ENCODE results near the gene ARHGAP30.
A peak's percentile ranks its signal among the peaks of the same experiment; 100 is the strongest.
"Not testable (repeated sequence)": the region's sequence is repeated elsewhere in the genome, so short reads cannot be mapped to it uniquely, and the experiment has no call there.

The ARHGAP30 gene, protein sequence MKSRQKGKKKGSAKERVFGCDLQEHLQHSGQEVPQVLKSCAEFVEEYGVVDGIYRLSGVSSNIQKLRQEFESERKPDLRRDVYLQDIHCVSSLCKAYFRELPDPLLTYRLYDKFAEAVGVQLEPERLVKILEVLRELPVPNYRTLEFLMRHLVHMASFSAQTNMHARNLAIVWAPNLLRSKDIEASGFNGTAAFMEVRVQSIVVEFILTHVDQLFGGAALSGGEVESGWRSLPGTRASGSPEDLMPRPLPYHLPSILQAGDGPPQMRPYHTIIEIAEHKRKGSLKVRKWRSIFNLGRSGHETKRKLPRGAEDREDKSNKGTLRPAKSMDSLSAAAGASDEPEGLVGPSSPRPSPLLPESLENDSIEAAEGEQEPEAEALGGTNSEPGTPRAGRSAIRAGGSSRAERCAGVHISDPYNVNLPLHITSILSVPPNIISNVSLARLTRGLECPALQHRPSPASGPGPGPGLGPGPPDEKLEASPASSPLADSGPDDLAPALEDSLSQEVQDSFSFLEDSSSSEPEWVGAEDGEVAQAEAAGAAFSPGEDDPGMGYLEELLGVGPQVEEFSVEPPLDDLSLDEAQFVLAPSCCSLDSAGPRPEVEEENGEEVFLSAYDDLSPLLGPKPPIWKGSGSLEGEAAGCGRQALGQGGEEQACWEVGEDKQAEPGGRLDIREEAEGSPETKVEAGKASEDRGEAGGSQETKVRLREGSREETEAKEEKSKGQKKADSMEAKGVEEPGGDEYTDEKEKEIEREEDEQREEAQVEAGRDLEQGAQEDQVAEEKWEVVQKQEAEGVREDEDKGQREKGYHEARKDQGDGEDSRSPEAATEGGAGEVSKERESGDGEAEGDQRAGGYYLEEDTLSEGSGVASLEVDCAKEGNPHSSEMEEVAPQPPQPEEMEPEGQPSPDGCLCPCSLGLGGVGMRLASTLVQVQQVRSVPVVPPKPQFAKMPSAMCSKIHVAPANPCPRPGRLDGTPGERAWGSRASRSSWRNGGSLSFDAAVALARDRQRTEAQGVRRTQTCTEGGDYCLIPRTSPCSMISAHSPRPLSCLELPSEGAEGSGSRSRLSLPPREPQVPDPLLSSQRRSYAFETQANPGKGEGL

DNA sequence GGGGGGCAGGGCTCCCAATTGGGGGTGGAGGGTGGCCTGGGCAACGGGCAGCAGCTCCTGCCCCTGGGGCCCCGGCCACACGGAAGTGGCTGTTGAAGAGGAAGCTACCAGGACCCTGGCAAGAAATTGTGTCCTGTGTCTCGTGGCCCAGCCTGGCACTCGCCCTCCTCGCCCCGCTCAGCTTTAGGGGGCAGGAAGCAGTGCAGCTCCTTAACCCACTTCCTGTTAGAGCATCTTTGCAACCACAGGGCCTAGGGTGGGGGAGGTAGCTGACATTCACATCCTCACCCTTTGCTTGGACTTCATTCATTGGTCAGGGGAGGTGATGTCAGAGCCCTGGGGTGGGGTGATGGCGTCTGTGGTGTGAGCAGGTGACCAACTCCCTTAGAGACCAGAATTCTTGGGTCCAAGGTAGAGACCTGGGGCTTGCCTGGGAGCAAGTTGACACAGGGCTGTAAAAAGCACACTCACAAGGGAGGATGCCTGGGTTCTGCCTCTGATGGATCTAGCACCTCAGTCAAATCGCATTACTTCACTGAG is at the start of gene ARHGAP30:
TSS of gene ARHGAP30 (minus strand) at position 161 of the 540 bp plus-strand sequence. CDS start 267 bp downstream, outside the sequence.
- Mint-ChIP-seq H3K4me1 (peaks cover 83% of the 10 kb centered on the region), H3K4me3 (peak within 1 kb of the TSS; percentile 83 to 94), H3K9me3 (no peaks in the 10 kb centered on the region), H3K27me3 (no peaks in the 10 kb centered on the region), H3K27ac (peak within 1 kb of the TSS; percentile 97 to 99)
- peak; percentile 92 for ATAC-seq
- DNase-seq = peak; percentile 77 to 91

DNA sequence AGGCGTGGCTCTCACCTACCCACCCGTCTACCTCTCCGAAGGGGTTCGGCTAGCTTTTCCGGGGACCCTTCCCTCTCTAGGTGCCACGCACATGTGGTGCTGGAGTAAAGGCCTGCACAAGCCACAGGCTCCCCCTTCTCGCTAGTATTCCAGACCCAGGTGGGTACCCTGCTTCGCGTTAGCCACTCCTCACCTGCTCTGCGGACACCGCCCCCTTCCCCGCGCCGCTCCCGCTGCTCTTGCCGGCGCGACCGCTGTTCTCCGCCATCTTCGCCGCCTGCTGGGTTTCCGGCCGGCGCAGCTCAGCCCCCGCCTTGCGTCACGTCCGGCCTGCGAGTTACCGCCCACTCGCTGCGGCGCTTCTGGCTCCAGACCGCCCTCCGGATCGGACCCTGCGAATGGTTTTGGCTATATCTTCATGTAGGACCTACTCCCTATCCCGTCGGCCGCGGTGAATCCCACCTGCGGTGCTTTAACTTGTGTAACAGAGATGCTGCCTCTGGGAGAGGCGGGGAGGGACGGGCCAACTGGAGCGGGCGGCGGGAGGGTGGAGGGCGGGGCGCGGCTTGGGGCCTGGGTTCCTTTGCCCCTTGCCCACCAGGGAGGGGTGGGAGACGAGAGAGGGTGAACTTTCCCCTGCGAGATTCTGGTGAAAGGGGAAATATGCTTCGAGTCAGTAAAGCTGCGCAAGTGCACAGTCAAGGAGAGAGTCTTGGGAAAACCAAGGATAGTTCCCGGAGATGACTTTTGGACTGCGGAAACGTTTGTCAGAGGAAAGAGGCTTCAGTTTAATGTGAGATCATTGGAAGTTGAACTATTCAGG is 48.3 kb upstream of the ARHGAP30 start, which contains the start of the genes NIT1 and PFDN2:
TSS of gene NIT1 (plus strand) at position 347 of the 823 bp plus-strand sequence. CDS start at position 419, 72 bp downstream.
TSS of gene PFDN2 (minus strand) at position 279 of the 823 bp plus-strand sequence. CDS start at position 268, 11 bp downstream.
- DNase-seq (peak; percentile 86 to 89), ATAC-seq (peak; percentile 69)
- Mint-ChIP-seq H3K27ac (peak within 1 kb of the TSS; percentile 99), H3K27me3 (no peaks in the 10 kb centered on the region), H3K9me3 (no peaks in the 10 kb centered on the region), H3K4me1 (peaks cover 81% of the 10 kb centered on the region), H3K4me3 (peak within 1 kb of the TSS; percentile 95 to 98)

DNA sequence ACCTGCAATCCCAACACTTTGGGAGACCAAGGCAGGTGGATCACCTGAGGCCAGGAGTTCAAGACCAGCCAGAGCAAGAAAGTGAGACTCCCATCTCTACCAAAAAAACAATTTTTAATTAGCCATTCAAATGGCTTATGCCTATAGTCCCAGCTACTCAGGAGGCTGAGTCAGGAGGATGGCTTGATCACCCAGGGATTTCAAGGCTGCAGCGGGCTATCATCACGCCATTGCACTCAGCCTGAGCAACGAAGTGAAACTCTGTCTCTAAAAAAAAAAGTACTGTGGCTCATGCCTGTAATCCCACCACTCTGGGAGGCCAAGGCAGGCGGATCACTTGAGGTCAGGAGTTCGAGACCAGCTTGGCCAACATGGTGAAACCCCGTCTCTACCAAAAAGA is 46.3 kb upstream of the ARHGAP30 start:
- H3K9me3 Mint-ChIP-seq, DNase-seq, H3K27me3 Mint-ChIP-seq, ATAC-seq: not testable (repeated sequence)
- Mint-ChIP-seq H3K27ac (peak overlapping the region; percentile 97 to 99), H3K4me3 (peak overlapping the region; percentile 95 to 98), H3K4me1 (peaks cover 86% of the 10 kb centered on the region)

DNA sequence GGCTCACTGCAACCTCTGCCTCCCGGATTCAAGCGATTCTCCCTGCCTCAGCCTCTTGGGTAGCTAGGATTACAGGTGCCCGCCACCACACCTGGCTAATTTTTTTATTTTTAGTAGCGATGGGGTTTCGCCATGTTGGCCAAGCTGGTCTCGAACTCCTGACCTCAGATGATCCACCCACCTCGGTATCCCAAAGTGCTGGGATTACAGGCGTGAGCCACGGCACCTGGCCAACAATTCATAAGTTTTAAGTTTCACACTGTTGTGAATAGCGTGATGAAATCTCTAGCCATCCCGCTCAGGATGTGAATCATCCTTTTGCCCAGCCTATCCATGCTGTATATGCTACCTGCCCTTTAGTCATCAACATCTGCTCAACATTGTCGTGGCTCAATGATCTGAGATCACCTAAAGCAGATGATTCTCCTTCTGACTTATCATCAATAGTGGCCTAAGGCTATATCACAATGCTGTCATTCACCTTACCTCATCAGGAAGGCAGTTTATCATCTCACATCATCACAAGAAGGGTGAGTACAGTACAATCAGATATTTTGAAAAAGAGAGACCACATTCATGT is 45.5 kb upstream of the ARHGAP30 start:
- H3K9me3 Mint-ChIP-seq = no peaks in the 10 kb centered on the region
- peak; percentile 87 for ATAC-seq
- peak overlapping the region; percentile 95 to 98 for H3K4me3 Mint-ChIP-seq

DNA sequence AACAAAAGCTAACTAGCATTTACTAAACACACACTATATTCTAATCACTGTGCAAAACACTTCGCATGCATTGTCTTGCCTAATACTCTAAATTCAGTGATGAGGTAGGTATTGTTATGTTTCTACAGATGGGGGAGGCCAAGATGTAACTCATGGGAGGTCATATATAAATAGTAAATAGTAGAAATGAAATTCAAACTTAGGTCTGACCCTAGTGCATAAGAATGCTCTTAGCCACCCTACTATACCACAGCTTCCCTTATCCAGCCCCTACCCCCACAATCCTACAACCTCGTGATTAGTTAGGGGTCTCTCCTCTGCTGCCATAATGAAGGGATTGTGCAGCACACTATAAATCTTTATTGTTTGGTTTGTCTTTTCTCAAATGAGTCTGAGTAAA is 44.9 kb upstream of the ARHGAP30 start:
- Mint-ChIP-seq H3K27ac (peak overlapping the region; percentile 97 to 99), H3K27me3 (no peaks in the 10 kb centered on the region), H3K9me3 (no peaks in the 10 kb centered on the region), H3K4me3 (peak overlapping the region; percentile 95 to 98), H3K4me1 (peaks cover 72% of the 10 kb centered on the region)
- DNase-seq = no peak
- ATAC-seq = no peak

More for the DNA sequence above, 45.5 kb upstream of the ARHGAP30 start:
- H3K27ac Mint-ChIP-seq = peak overlapping the region; percentile 97 to 99
- H3K27me3 Mint-ChIP-seq = no peaks in the 10 kb centered on the region
- H3K4me1 Mint-ChIP-seq = peaks cover 78% of the 10 kb centered on the region
- DNase-seq = peak; percentile 59 to 83

DNA sequence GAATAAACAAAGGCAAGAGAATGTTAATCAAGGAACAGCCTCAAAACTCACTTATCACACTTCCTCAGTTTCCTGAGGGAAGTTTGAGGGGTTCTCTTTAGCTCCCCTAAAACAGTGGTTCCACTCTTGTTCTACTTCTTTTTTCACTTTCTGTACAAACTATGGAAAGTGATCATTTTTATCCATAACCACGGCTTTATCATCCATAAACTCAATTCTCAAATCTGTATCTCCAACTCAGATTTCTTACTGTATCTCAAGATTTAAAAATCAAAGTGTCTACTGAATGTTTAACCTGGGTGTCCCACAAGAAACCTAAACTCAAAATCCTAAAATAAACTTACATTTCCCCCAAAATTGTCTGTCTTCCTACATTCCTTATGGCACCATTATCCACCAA is 44.2 kb upstream of the ARHGAP30 start:
- DNase-seq (no peak), ATAC-seq (no peak)
- Mint-ChIP-seq H3K27me3 (no peaks in the 10 kb centered on the region), H3K4me1 (peaks cover 68% of the 10 kb centered on the region), H3K4me3 (peak overlapping the region; percentile 37 to 70), H3K27ac (peak overlapping the region; percentile 97 to 99), H3K9me3 (no peaks in the 10 kb centered on the region)

DNA sequence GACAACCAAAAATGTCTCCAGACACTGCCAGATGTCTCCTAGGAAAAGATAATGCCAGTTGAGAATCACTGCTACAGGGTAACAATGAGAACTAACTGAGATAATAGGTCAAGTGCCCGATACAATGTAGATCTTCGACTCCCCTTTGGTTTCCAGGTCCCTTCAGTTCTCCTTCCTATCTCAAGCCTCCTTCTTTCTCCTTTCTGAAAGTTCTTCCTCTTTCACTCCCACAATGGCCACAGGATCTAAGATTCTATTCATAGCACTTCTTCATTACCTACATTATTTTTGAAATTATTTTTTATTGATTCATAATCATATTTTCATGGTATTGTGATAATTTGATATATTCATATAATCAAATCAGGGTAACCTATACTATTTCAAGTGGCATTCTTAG is 41.8 kb upstream of the ARHGAP30 start:
- Mint-ChIP-seq H3K9me3 (peaks cover 0 to under 1% of the 10 kb centered on the region in 2 donors), H3K27ac (peak overlapping the region in 1 of 2 donors; percentile 53), H3K4me1 (peaks cover 62% of the 10 kb centered on the region), H3K27me3 (no peaks in the 10 kb centered on the region), H3K4me3 (no peak overlapping the region)
- no peak for ATAC-seq
- no peak for DNase-seq

DNA sequence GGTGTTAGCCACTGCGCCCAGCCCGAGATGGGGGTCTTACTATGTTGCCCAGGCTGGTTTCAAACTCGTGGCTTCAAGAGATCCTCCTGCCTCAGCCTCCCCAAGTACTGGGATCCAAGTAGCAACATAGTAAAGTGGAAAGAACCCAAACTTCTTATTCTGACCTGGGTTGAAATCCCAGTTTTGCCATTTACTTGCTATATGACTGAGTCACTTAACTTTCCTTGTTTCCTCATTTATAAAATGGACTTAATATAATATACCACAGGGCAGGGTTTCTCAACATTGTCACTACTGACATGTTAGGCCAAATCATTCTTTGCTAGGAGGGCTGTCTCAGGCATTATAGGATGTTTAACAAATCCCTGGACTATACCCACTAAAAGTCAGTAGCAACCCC is 41.4 kb upstream of the ARHGAP30 start:
- Mint-ChIP-seq H3K9me3 (peaks cover 0 to 4% of the 10 kb centered on the region in 2 donors), H3K4me1 (peaks cover 62% of the 10 kb centered on the region), H3K27ac (no peak overlapping the region), H3K27me3 (no peaks in the 10 kb centered on the region), H3K4me3 (no peak overlapping the region)
- ATAC-seq (no peak), DNase-seq (no peak)

DNA sequence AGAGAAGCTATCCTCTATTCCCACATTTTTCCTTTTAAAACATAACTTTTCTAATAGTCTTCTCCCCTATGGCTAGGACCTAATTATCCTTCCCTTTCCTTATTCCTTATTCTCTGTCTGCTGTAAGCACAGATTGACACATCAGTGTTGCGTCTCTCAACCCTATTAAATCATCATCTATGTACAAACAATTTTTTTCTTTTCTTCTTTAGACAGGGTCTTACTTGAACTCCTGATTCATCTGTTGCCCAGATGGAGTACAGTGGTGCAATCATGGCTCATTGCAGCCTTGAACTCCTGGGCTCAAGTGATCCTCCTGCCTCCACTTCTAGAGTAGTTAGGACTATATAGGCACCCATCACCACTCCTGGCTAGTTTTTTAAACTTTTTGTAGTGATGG is 36.7 kb upstream of the ARHGAP30 start:
- peaks cover 37% of the 10 kb centered on the region for H3K4me1 Mint-ChIP-seq
- ATAC-seq (no peak), DNase-seq (no peak)
- no peak overlapping the region for H3K4me3 Mint-ChIP-seq
- H3K27me3 Mint-ChIP-seq = no peaks in the 10 kb centered on the region
- peaks cover 0 to 4% of the 10 kb centered on the region in 2 donors for H3K9me3 Mint-ChIP-seq
- H3K27ac Mint-ChIP-seq = peak overlapping the region; percentile 60 to 66

DNA sequence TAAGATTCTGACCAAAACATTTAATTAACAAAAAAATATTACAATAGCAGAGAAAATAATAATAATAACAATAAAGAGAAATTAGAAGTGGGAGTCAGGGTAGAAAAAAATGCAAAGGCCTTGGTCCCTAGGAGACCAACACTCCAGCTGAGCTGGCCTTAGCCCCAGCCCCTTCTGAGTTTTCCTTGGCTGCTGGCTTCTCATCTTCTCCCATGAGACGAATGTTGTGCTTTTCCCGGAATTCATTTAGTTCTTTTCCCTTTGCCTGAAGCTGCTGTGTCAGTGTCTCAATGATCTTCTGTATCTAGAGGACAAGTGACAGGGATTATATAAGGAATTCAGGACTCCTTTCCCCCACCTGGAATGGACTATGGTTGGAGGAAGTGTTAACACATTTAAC is 30.9 kb upstream of the ARHGAP30 start:
- Mint-ChIP-seq H3K27me3 (no peaks in the 10 kb centered on the region), H3K27ac (peak overlapping the region in 1 of 2 donors; percentile 14), H3K9me3 (no peaks in the 10 kb centered on the region), H3K4me1 (peaks cover 48% of the 10 kb centered on the region), H3K4me3 (no peak overlapping the region)
- ATAC-seq = no peak
- DNase-seq = no peak

DNA sequence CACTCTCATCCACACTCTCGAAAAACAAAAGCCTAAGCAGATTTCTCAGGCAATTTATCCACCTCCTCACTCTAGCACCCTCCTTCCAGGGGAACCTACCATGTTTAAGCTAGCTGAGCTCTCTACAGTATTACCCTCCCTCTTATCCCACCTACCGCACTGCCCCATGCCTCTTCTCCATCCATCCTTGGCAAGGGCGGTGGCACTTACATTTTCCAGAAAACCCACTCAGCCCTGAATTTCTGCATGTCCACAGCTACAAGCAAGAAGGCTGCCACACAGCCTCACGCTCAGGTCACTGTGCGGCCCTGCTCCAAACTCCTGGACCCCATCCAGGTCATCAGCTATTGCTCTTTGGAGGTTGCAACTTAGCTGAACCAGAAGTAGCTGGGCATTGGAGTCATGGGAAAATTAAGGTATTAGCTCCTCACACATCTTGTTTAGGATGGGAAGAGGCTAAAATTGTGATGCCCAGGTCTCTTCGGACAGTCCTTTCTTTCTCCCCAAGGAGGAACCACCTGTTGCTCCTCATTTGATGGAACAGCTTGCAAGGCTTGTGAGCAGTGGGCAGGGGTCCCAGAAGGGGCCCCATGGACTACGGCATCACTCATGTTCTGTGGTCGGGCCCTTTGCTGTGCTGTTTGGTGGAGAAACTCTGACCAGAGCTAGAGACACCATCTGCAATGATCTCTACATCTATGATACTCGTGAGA is 29.6 kb upstream of the ARHGAP30 start:
- Mint-ChIP-seq H3K4me1 (peaks cover 48% of the 10 kb centered on the region), H3K27me3 (no peaks in the 10 kb centered on the region), H3K27ac (peak overlapping the region in 1 of 2 donors; percentile 24), H3K4me3 (peak overlapping the region; percentile 69 to 95), H3K9me3 (no peaks in the 10 kb centered on the region)
- ATAC-seq (peak; percentile 0), DNase-seq (no peak)

DNA sequence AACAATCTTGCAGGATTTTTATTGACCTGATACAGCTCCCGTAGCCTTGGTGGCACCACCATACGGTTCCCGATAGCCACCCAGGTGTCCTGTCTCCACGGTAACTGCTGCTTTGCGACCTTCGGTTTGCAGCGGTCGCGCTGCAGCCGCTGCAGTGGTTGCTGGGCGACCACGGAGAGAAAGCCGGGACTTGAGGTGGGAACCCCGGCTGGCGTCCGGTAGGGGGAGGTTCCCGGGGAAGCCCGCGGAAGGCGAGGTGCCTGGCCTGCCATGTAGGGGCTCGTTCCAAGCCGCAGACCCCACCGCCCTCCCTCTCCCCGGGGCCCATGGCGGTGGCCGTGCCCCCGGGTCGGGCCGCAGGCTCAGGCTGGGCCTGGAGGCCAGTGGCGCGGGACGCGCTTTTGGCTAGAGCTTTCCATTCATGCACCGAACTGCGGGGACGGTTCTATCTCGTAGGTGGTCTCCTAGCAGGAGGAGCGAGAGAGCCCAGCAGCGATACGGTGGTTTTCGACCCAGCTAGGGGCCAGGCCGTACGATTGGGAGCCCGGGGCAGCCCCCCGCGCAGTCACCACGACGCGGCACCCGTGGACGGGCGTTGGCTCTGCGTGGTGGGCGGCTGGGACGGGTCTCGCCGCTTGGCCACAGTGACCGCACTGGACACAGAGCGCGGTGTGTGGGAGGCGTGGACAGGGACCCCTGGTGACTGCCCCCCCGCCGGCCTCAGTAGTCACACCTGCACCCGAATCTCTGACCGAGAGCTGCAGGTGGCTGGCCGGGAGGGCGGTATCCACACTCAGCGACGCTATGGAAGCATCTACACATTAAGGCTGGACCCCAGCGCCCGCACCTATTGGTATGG is 28.7 kb upstream of the ARHGAP30 start, which contains the start of gene KLHDC9:
TSS of gene KLHDC9 (plus strand) at position 152 of the 859 bp plus-strand sequence. CDS start at position 327, 175 bp downstream.
- DNase-seq (peak; percentile 82 to 92), ATAC-seq (peak; percentile 93)
- no peaks in the 10 kb centered on the region for H3K9me3 Mint-ChIP-seq
- peak within 1 kb of the TSS; percentile 92 to 95 for H3K4me3 Mint-ChIP-seq
- H3K27me3 Mint-ChIP-seq = no peaks in the 10 kb centered on the region
- peak within 1 kb of the TSS; percentile 95 for H3K27ac Mint-ChIP-seq
- peaks cover 49% of the 10 kb centered on the region for H3K4me1 Mint-ChIP-seq
